Stimulated activated CD4-positive, alpha-beta T cell treated with anti-CD3 and anti-CD28 coated beads, Interleukin-15, amount 100 ng/mL, for 1 hour (primary cell): ENCODE measurements around the gene FHOD3.

ENCODE experiments used
- DNase-seq, 2 donors: peaks; one replicate each; pipeline ENCODE4 v3.0.0-alpha.2; 2020; ENCODE audit warnings: low read depth in 1 of 2, low spot score in 1 of 2

FHOD3 gene

GRCh38 chr18:36613810-36614209 is 316.3 kb downstream of the FHOD3 start:
- no peak for DNase-seq

DNA sequence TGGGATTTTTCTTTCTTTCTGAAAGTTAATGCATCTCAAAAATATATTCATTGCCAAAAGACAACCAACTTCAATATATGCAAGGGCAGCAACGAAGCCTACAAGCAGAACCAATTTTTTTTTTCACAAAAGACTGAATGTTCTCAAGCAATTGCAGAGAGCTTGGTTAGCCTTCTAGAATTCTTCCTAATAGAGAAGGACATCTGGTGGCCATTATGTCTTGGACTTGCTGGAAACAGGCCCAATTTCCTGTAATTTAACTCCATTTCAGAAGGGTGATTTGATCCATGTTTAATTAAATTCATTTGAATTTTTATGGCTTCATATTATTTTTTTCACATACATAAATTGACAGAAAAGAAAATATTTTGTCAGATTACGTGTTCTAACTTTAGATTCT is 323.3 kb downstream of the FHOD3 start:
- DNase-seq = no peak

GRCh38 chr18:36622610-36623009 is 325.1 kb downstream of the FHOD3 start:
- no peak for DNase-seq

GRCh38 chr18:36623091-36623490 is 325.6 kb downstream of the FHOD3 start:
- DNase-seq = no peak

- DNase-seq = no peak
Observed at GRCh38 chr18:36623681-36624190, 326.2 kb downstream of the FHOD3 start.

DNA sequence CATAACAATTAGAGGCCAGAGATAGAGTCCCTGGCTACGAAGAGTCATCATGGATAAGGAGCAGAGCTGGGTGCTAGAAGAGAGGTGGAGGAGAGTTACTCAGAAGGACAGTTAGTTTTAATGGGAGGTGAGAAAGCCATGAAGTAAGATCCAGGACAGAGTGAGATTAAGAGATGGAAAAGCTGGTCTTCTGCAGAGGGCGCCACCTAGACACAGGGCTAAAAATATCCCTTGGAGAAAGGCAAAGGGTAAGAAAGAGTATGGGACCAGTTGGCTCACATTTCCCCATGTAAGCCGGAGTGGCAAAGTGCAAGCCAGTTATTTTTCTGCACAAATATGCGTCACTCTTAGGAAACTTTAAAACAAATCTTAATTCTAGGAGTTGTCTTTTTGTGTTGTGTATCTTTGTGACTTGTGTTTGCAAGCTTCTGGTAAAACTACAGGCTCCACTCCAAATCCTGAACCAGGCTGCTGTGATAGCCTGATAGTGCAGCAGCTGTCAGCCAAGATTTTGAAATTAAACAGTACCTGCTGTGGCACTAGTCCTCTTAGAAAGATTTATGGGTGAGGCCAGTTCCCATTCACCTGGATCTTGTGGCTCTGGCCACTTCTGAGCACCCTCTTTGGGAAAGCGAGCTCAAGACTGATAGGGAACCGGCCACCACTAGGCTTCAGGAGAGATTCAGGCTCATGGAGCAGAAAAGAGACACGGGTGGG is 327.1 kb downstream of the FHOD3 start:
- DNase-seq = no peak

DNA sequence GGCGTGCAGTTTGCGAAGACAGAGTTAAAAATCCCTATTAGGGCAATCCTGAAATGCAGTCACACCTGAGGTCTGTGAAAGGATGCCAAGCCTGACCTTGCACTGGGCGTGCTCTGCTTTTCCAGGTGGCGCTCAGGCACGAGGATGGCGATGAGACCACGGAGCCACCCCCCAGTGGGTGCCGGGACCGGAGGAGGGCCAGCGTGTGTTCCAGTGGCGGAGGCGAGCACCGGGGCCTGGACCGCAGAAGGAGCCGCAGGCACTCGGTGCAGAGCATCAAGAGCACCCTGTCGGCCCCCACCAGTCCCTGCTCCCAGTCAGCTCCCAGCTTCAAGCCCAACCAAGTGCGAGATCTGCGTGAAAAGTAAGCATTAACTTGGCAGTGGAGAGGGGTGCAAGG is 327.9 kb downstream of the FHOD3 start:
- DNase-seq = no peak

DNA sequence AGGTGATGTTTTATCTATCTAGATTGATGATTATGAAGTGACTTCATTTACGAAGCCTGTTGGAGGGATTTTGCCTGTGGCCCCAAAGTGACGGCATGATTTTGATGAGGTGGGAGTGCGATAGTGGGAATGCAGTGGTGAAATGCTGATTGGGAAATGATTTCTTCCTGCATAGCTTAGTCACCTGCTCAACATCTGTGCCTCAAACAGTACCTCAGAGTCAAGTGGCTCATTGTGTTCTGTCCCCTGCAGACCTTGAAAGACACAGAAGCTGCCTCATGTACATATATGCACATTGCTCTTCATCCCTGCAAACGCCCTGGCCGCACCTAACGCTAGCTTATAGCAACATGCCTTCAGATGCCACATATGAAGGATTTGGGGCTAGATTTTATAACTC is 330.1 kb downstream of the FHOD3 start:
- no peak for DNase-seq

GRCh38 chr18:36628435-36629137 is 331.1 kb downstream of the FHOD3 start:
- no peak for DNase-seq

- DNase-seq = no peak
Observed at GRCh38 chr18:36629138-36629530, 331.6 kb downstream of the FHOD3 start.

- DNase-seq = no peak
Observed at GRCh38 chr18:36629836-36630235, 332.3 kb downstream of the FHOD3 start.

- no peak for DNase-seq
Observed at GRCh38 chr18:36630917-36631316, 333.4 kb downstream of the FHOD3 start.

DNA sequence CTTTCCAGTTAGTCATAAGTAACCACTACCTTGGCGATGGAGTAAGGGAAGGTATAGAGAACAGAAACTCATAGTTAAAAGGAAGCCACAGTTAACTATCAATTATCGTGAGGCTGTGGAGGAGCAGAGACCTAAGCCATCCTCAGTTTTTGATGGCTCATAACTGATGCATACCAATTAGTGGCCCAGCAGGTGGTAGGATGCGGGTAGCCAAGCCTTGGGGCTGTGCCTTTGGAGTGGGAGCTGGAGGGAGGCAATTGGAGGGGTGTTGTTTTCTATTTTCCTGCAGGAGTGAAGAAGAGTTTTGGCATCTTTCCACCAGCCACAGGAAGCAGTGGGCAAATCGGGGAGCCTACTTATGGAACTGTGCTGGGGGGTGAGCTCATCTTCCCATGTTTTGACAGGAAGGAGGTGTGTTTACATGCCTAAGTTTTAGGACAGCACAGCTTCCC is 336.5 kb downstream of the FHOD3 start:
- DNase-seq = no peak

DNA sequence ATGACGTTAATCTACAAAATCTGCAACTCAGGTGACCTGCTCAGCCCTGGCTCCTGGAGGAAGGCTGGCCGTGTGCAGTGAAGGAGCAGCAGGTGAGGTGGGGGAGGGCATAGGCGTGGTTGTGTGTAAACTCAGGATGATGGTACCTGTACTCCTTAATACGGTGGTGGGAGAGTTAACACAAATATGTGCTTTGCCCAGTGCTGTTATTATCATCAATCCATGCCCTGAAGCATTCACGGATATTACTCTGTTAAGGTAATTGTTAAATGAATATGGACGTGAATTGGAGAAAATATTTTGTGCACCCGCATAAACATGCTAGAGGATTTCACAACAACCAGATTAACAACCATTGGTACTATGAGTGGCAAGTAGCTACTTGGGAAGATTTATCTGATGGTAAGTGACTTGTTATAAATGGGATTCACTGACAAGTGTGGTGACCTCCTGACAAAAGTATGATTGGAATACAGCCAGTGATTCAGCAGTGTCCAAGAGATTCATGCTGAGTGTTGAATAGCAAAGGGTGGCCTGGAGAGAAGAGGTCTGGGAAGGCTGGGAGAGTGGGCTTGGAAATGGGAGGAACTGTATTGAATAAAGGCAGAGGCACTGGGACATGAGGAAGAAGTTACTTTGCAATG is 337.2 kb downstream of the FHOD3 start:
- DNase-seq = no peak

- DNase-seq = no peak
Observed at GRCh38 chr18:36635414-36636096, 338.0 kb downstream of the FHOD3 start.

DNA sequence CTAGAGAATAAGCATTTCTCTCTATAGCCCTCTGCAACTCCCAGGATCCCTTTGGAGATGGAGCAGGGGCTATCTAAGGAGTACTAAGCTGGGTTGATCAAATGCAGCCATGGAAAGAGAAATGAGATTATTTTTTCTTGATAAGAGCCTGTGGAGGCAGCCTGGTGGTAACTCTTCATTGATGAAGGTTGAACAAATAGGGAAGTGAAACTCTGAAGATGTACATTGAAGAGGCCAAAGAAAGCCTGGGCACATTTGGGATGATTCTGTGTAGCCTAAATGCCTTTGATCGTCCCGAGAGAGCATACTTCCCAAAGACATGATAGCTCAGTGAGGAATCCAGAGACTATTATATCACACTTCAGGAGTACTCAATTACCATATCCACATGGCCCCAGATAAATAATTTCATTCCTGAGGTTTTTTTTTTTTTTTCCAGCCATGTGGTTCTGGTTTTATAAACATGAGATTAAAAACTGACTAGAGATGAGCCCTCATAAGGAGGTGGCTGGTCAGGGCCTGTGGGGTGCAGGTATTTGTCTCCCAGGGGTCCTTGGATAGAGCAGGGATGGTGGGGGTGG is 338.8 kb downstream of the FHOD3 start:
- no peak for DNase-seq

DNA sequence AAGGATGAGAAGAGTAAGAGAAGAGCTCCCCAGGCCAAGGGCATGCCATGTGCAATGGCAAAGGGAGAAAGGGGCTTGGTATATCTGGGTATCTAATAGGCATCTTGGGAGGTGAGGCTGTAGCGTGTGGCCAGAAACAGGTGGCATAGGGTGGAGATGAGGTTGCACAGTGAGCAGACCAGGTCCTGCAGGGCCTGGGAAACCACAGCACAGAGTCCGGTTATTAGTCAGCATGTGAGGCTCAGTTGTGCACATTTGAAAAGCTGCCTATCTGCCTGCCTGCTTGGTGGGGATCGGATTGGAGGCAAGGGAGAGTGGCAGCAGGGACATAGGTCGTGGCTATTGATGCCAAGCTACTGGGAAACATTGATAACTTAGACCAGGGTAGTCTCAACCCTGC is 340.7 kb downstream of the FHOD3 start:
- DNase-seq = no peak

DNA sequence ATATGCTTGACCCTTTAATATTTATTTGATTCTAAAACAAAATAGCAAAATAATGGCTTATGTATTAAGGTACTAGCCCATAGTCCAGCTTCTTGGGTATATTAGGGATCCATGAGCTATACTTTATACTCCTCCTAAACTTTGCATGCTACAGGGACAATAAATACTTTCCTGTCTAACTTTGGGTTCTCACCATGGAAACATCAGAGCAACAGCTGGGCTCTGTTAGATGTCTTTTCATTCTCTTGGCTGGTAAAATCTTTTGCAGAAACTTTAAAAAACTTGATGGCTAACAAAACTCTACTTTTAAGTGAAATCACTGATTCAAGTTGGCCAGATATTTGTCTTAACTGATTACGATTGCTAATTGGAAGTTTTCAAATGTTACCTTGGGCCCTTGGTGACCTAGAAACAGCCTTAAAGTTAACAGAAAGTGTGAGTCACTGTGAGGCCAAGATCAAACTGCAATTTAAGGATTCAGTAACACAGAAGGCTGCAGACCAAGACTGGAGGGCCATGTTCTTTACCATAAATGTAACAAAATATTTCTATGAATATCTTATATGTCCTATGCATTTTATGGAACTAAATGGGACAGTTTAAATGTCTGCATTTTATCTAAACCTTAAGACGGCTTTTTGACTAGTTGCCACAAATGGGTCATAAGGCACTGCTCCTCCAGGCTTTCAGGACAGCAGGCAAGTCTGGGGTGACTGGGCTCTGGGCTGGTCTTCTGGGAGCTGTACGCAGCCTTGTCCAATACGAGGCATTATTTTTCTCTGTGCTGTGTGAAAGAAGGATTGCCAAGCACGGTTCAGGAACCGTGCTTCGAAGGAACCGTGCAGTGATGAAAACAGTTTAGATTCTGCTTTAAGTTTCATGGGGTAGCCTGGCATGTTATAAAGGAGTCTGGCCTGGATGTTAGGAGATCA is 342.8 kb downstream of the FHOD3 start:
- no peak for DNase-seq

- DNase-seq = no peak
Observed at GRCh38 chr18:36643061-36643460, 345.5 kb downstream of the FHOD3 start.

- no peak for DNase-seq
Observed at GRCh38 chr18:36648803-36649202, 351.3 kb downstream of the FHOD3 start.
